Kidney (tissue), 14 donors: Measurements from ENCODE around the gene CNOT11. TPM values are rescaled to one million over a fixed set of nuclear protein-coding genes. Genes with fewer than 3 reads are reported as not detected.

Experiments
- DNase-seq, 5 donors: peaks; one replicate each; pipeline ENCODE4 v3.0.0-alpha.2; 2013 to 2020
- FAIRE-seq: peaks from 2 replicates; lab custom pipeline; 2012; peaks lifted over from hg19 to GRCh38; lab: Jason Lieb, UNC
- H3K27ac ChIP-seq, 2 donors: one replicate each; pipeline ENCODE4 v1.7.0; 2013; ENCODE audit warnings: low read depth in 2 of 2, low read length in 2 of 2, inconsistent platforms in 1 of 2
- H3K27me3 ChIP-seq: one replicate; pipeline ENCODE4 v1.7.1; 2013; ENCODE audit warnings: low read length, inconsistent platforms; ENCODE audit not compliant: control insufficient read depth, insufficient read depth
- H3K36me3 ChIP-seq, 3 donors: one replicate each; pipeline versions ENCODE4 v1.7.0 to v1.7.1; 2013; ENCODE audit warnings: low read length in 3 of 3, control low read depth in 1 of 3, inconsistent platforms in 1 of 3; ENCODE audit not compliant: insufficient read depth in 3 of 3, control insufficient read depth in 2 of 3
- H3K4me1 ChIP-seq, 3 donors: one replicate each; pipeline versions ENCODE4 v1.7.0 to v1.7.1; 2013; ENCODE audit warnings: low read length in 3 of 3, inconsistent platforms in 1 of 3, low read depth in 1 of 3; ENCODE audit not compliant: control insufficient read depth in 2 of 3, insufficient read depth in 2 of 3
- H3K4me3 ChIP-seq, 3 donors: one replicate each; pipeline versions ENCODE4 v1.7.0 to v1.8.1; 2013; ENCODE audit warnings: low read length in 3 of 3, control low read depth in 1 of 3, inconsistent platforms in 1 of 3
- H3K9ac ChIP-seq, 3 donors: one replicate each; pipeline versions ENCODE4 v1.7.0 to v1.7.1; 2013; ENCODE audit warnings: low read length in 3 of 3, control low read depth in 1 of 3, inconsistent platforms in 1 of 3
- H3K9me3 ChIP-seq, 3 donors: one replicate each; pipeline versions ENCODE4 v1.7.0 to v1.7.1; 2013; ENCODE audit warnings: low read length in 3 of 3, control low read depth in 1 of 3, inconsistent platforms in 1 of 3; ENCODE audit not compliant: control insufficient read depth in 2 of 3, insufficient read depth in 1 of 3
- CTCF ChIP-seq: IDR thresholded peaks from 3 replicates; pipeline ENCODE4 v1.5.1; 2012; ENCODE audit warnings: mild to moderate bottlenecking, moderate library complexity, borderline replicate concordance; ENCODE audit not compliant: insufficient read depth; ENCODE audit errors: extremely low read depth
- intact Hi-C: fragments of 100-400 bp; cut with DNase I; formaldehyde crosslinking; loops from one replicate; pipeline ENCODE4 v1.11.1; 2022
- polyA plus RNA-seq: library from polyadenylated mRNA; stranded (reverse); fragments of 350-450 nt; fragmentation: Illumina TruSeq; extraction: RNeasy Lipid Tissue Mini Kit (QIAGEN cat#74804); gene quantifications from one replicate; pipeline ENCODE4 v1.2.3, GENCODE V29; 2014; ENCODE audit warnings: low read depth, low replicate concordance; ENCODE audit not compliant: insufficient read depth
- total RNA-seq: library from RNA; stranded (reverse); fragmentation: NEBNext Ultra II Directional; extraction: Animal tissue kit (Norgen Biotek cat#: 25700); gene quantifications from one replicate; pipeline ENCODE4 v1.2.1, GENCODE V29; 2021
- donor health status: control.
- donor health status: control.
- donor health status: control.
- donor health status: control.
- donor health status: control.
- donor health status: DM: yes; HTN: yes; CAD: no.
- donor health status: Normal renal cell carcinoma (clear cell type).

Gene CNOT11
- total and polyA plus RNA-seq, 2 donors from 2014 or later, result 28.4 to 45.7 TPM

GRCh38 chr2:101223814-101224231 lies 28.9 kb upstream of the CNOT11 start:
- Histone ChIP-seq H3K36me3 (no peaks in the 10 kb centered on the region), H3K4me3 (no peak overlapping the region), H3K27me3 (no peaks in the 10 kb centered on the region), H3K9me3 (no peaks in the 10 kb centered on the region), H3K9ac (no peak overlapping the region), H3K27ac (no peak overlapping the region), H3K4me1 (no peaks in the 10 kb centered on the region)
- intact Hi-C loops, result no loop called here
- DNase-seq (peak in 2 of 5 donors; percentile 24 to 34), FAIRE-seq (no peak)
- TF ChIP-seq CTCF, result no peak

GRCh38 chr2:101230541-101231001 lies 22.1 kb upstream of the CNOT11 start:
- H3K4me3 ChIP-seq, result peak overlapping the region in 1 of 3 donors; percentile 5
- H3K27ac ChIP-seq, result peak overlapping the region; percentile 59 to 71
- no peak for TF ChIP-seq CTCF
- no peak overlapping the region for H3K9ac ChIP-seq
- peaks cover 0 to 32% (median 11%) of the 10 kb centered on the region in 3 donors for H3K4me1 ChIP-seq
- intact Hi-C loops, result no loop called here
- DNase-seq (peak in 3 of 5 donors; percentile 55 to 87 (median 83)), FAIRE-seq (no peak)
- no peaks in the 10 kb centered on the region for H3K27me3 ChIP-seq
- no peaks in the 10 kb centered on the region for H3K36me3 ChIP-seq
- no peaks in the 10 kb centered on the region for H3K9me3 ChIP-seq

- FAIRE-seq (no peak), DNase-seq (peak in 2 of 5 donors; percentile 29 to 35)
- Histone ChIP-seq H3K4me3 (peak overlapping the region in 1 of 3 donors; percentile 5), H3K27me3 (no peaks in the 10 kb centered on the region), H3K4me1 (peaks cover 0 to 32% (median 11%) of the 10 kb centered on the region in 3 donors), H3K9ac (no peak overlapping the region), H3K36me3 (no peaks in the 10 kb centered on the region), H3K9me3 (no peaks in the 10 kb centered on the region), H3K27ac (peak overlapping the region; percentile 51 to 71)
- TF ChIP-seq CTCF, result no peak
- intact Hi-C loops, result no loop called here
Observed at GRCh38 chr2:101231240-101231639, 21.4 kb upstream of the CNOT11 start.
